GM12878 (cell line): ENCODE data around the gene SRPK2. TPM values are rescaled to one million over a fixed set of nuclear protein-coding genes. Genes with fewer than 3 reads are reported as not detected.

Experiments used
- ATAC-seq: fragments of 200-7000 bp; cut with Tn5 transposase; 3 replicates; pipeline ENCODE4 v1.9.1; 2020; ENCODE audit warnings: mild to moderate bottlenecking, moderate library complexity
- BruUV-seq: library from RNA; stranded (reverse); fragments of 400-500 nt; replicated peaks from 2 replicates; lab custom pipeline; 2021; lab: Mats Ljungman, UMichigan
- CTCF ChIA-PET: fragments of 300-600 bp; sonication (Branson Sonifier 250); formaldehyde crosslinking; extraction: SDS; loops from one replicate; lab custom pipeline; 2021; ENCODE audit warnings: inconsistent platforms; lab: Yijun Ruan, JAX
- POLR2A ChIA-PET: fragments of 350-600 bp; formaldehyde crosslinking; extraction: SDS; loops from one replicate; lab custom pipeline; 2021; ENCODE audit warnings: inconsistent platforms; lab: Charles Lee
- RAD21 ChIA-PET: fragments of 300-600 bp; sonication (Branson Sonifier 250); formaldehyde crosslinking; loops from one replicate; lab custom pipeline; 2023; ENCODE audit warnings: antibody characterized with exemption; ENCODE audit not compliant: unreplicated experiment; lab: Charles Lee
- SMC1A ChIA-PET: fragments of 300-600 bp; sonication (Branson Sonifier 250); formaldehyde crosslinking; loops from one replicate; lab custom pipeline; 2023; ENCODE audit not compliant: unreplicated experiment, uncharacterized antibody; lab: Charles Lee
- DNase-seq: peaks from one replicate; pipeline ENCODE4 v3.0.0-alpha.2; 2011; ENCODE audit warnings: low read depth, low spot score
- FAIRE-seq: peaks from 3 replicates; lab custom pipeline; 2011; peaks lifted over from hg19 to GRCh38; lab: Jason Lieb, UNC
- H2AFZ ChIP-seq: 2 replicates; pipeline ENCODE4 v1.6.0; 2011; ENCODE audit warnings: low read depth, low read length, control low read depth; ENCODE audit not compliant: control insufficient read depth
- H3K27ac ChIP-seq: 2 replicates; pipeline ENCODE4 v1.5.1; 2011; ENCODE audit warnings: control low read depth; ENCODE audit not compliant: control insufficient read depth, insufficient read depth
- H3K27me3 ChIP-seq, 2 experiments: replicated peaks in 1 of 2; 2 replicates each; pipeline versions ENCODE4 v1.6.0 to v1.6.1; 2011; ENCODE audit warnings: low read length in 1 of 2; ENCODE audit not compliant: control insufficient read depth in 2 of 2, insufficient read depth in 2 of 2
- H3K36me3 ChIP-seq, 2 experiments: 2 replicates each; pipeline ENCODE4 v1.5.1; 2011; ENCODE audit warnings: low read length in 1 of 2; ENCODE audit not compliant: control insufficient read depth in 2 of 2, insufficient read depth in 2 of 2
- H3K4me1 ChIP-seq: 2 replicates; pipeline ENCODE4 v1.6.1; 2011; ENCODE audit warnings: mild to moderate bottlenecking, low read length, moderate library complexity, mixed read lengths; ENCODE audit not compliant: control insufficient read depth, insufficient read depth
- H3K4me2 ChIP-seq: 2 replicates; pipeline ENCODE4 v1.6.0; 2011; ENCODE audit warnings: control low read depth; ENCODE audit not compliant: control insufficient read depth, insufficient read depth
- H3K4me3 ChIP-seq: fragments of 200-600 bp; sonication (generic); 2 replicates; pipeline ENCODE4 v1.5.1; 2016
- H3K79me2 ChIP-seq: 2 replicates; pipeline ENCODE4 v1.6.0; 2011; ENCODE audit warnings: low read length; ENCODE audit not compliant: control insufficient read depth, insufficient read depth
- H3K9ac ChIP-seq: 2 replicates; pipeline ENCODE4 v1.8.0; 2011; ENCODE audit warnings: low read length, control low read depth, mixed read lengths; ENCODE audit not compliant: control insufficient read depth, insufficient read depth
- H3K9me3 ChIP-seq: replicated peaks from 3 replicates; pipeline ENCODE4 v1.5.1; 2011; ENCODE audit warnings: mild to moderate bottlenecking, low read length; ENCODE audit not compliant: control insufficient read depth, insufficient read depth
- H4K20me1 ChIP-seq: 2 replicates; pipeline ENCODE4 v1.6.0; 2011; ENCODE audit not compliant: control insufficient read depth, insufficient read depth
- CBX3 ChIP-seq: fragments of 200-600 bp; sonication (generic); IDR thresholded peaks from 2 replicates; pipeline ENCODE4 v1.6.1; 2016; ENCODE audit warnings: low read depth, borderline replicate concordance
- HCFC1 ChIP-seq: fragments of 150-350 bp; IDR thresholded peaks from 2 replicates; pipeline ENCODE4 v1.6.1; 2014; ENCODE audit warnings: low read length
- HDAC2 ChIP-seq: fragments of 200-600 bp; sonication (generic); IDR thresholded peaks from 2 replicates; pipeline ENCODE4 v1.6.1; 2017
- JUNB ChIP-seq: IDR thresholded peaks from 2 replicates; pipeline ENCODE4 v1.6.1; 2016; ENCODE audit warnings: antibody characterized with exemption, mild to moderate bottlenecking
- POU2F2 ChIP-seq: IDR thresholded peaks from 3 replicates; pipeline ENCODE4 v1.6.1; 2011; ENCODE audit warnings: low read depth, mild to moderate bottlenecking, low read length, borderline replicate concordance
- RAD21 ChIP-seq: IDR thresholded peaks from 2 replicates; pipeline ENCODE4 v1.6.1; 2011; ENCODE audit warnings: mild to moderate bottlenecking, low read depth, low read length, moderate library complexity; ENCODE audit not compliant: insufficient read depth
- RELA ChIP-seq: fragments of 450-650 bp; IDR thresholded peaks from 2 replicates; pipeline ENCODE4 v1.8.0; 2014; ENCODE audit warnings: borderline replicate concordance; ENCODE audit not compliant: partially characterized antibody
- WGBS: methylation state at CpG from one replicate; pipeline ENCODE4 v1.1.6; 2016; ENCODE audit warnings: low lambda C conversion rate; ENCODE audit not compliant: insufficient replicate concordance, insufficient coverage; ENCODE audit errors: missing lambda C conversion rate; 5-methylcytosine and 5-hydroxymethylcytosine counted together
- in situ Hi-C: fragments of 300-500 bp; cut with MboI; formaldehyde crosslinking; loops from 9 replicates; pipeline ENCODE4 v1.14.3; 2018; ENCODE audit warnings: mixed read lengths
- intact Hi-C: fragments of 100-400 bp; cut with micrococcal nuclease; formaldehyde crosslinking; loops from one replicate; pipeline ENCODE4 v1.14.2; 2022; ENCODE audit not compliant: unreplicated experiment
- polyA plus RNA-seq, 11 experiments: library from polyadenylated mRNA; depleted of rRNA in 4 of 11; unstranded in 6 of 11; stranded (reverse) in 5 of 11; fragments of >200 nt; fragmentation: Nextera tagmentation in 4 of 11; fragmentation: Illumina TruSeq in 1 of 11; extraction: Ambion mirVana in 4 of 11; extraction: Trizol in 1 of 11; gene quantifications; 1 replicate in 1 of 11; 2 replicates in 10 of 11; pipeline versions ENCODE4 v1.2.1 to v1.2.3, GENCODE V29; 2011 to 2016; ENCODE audit warnings: inconsistent platforms in 2 of 11, missing spikeins in 2 of 11, low read depth in 1 of 11
- total RNA-seq, 4 experiments: library from RNA; depleted of rRNA in 3 of 4; stranded (reverse); fragments of >200 nt in 3 of 4; fragmentation: Illumina TruSeq in 1 of 4; extraction: Trizol in 1 of 4; gene quantifications; 2 replicates each; pipeline versions ENCODE4 v1.2.1 to v1.2.3, GENCODE V29; 2013 to 2021
- TF ChIP-seq, protein P1 (sequence below): fragments of 450-650 bp; IDR thresholded peaks from 2 replicates; pipeline ENCODE4 v1.6.1; 2017; ENCODE audit warnings: mild to moderate bottlenecking, moderate library complexity
- TF ChIP-seq, protein P2 (sequence below): IDR thresholded peaks from 2 replicates; pipeline ENCODE4 v1.6.1; 2012; ENCODE audit warnings: improper control_type of control experiment, low read depth, low read length; ENCODE audit not compliant: insufficient replicate concordance
- TF ChIP-seq, protein P3 (sequence below): IDR thresholded peaks from 2 replicates; pipeline ENCODE4 v1.6.1; 2012; ENCODE audit warnings: low read depth, low read length, improper control_type of control experiment

Gene SRPK2
- total and polyA plus RNA-seq, 10 of the 15 experiments (the other 5 are each of a cell fraction or from before 2014, with no cell fraction given) = 13.2 to 32.8 (median 24.5) TPM

DNA sequence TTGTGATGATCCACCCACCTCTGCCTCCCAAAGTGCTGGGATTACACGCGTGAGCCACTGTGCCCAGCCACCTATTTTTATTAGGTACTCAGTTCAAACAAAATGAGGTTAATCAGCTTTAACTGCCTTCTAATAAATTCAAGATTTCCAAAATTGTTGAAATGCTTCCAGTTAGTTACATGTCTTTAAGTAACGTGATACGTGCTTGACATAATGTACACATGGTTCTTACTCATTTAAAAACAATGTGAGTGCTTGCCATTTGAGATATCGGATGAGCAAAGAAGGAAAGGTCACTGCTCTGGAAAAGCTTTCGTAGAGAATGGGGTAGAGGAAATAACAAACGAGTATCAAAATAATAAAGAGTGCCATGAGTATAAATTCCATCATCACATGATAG lies 291.1 kb downstream of the SRPK2 start (continued):
- TF ChIP-seq, protein P1, sequence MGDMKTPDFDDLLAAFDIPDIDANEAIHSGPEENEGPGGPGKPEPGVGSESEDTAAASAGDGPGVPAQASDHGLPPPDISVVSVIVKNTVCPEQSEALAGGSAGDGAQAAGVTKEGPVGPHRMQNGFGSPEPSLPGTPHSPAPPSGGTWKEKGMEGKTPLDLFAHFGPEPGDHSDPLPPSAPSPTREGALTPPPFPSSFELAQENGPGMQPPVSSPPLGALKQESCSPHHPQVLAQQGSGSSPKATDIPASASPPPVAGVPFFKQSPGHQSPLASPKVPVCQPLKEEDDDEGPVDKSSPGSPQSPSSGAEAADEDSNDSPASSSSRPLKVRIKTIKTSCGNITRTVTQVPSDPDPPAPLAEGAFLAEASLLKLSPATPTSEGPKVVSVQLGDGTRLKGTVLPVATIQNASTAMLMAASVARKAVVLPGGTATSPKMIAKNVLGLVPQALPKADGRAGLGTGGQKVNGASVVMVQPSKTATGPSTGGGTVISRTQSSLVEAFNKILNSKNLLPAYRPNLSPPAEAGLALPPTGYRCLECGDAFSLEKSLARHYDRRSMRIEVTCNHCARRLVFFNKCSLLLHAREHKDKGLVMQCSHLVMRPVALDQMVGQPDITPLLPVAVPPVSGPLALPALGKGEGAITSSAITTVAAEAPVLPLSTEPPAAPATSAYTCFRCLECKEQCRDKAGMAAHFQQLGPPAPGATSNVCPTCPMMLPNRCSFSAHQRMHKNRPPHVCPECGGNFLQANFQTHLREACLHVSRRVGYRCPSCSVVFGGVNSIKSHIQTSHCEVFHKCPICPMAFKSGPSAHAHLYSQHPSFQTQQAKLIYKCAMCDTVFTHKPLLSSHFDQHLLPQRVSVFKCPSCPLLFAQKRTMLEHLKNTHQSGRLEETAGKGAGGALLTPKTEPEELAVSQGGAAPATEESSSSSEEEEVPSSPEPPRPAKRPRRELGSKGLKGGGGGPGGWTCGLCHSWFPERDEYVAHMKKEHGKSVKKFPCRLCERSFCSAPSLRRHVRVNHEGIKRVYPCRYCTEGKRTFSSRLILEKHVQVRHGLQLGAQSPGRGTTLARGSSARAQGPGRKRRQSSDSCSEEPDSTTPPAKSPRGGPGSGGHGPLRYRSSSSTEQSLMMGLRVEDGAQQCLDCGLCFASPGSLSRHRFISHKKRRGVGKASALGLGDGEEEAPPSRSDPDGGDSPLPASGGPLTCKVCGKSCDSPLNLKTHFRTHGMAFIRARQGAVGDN = no peak
- TF ChIP-seq JUNB = no peak
- TF ChIP-seq CBX3 = no peak
- no peak for TF ChIP-seq HCFC1

DNA sequence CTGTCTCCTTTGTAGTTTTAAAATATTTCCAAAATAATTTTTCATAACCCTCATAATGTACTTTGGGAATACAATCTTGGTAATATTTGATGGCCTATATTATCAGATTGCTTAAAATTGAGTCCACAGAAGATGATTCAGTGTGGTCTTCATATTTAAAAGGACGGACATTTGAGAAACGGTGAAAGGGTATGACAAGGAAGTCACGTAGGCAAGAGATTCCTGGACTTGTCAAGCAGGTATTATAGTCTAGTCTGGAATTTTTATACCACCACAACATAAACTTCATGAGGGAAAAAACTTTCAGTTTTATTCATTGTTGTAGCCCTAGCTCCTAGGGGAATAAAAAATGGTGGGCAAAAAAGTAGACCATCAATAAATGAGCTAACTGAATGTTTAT lies 292.4 kb downstream of the SRPK2 start:
- POLR2A ChIA-PET = no interaction called here
- H3K4me3 ChIP-seq = no peak overlapping the region
- H3K9me3 ChIP-seq = no peaks in the 10 kb centered on the region
- H3K4me1 ChIP-seq = peaks cover 18% of the 10 kb centered on the region; the same call in 1 of the 2 replicates
- no peak overlapping the region for H2AFZ ChIP-seq
- no peak overlapping the region for H3K9ac ChIP-seq
- H3K27ac ChIP-seq = no peak overlapping the region
- intact Hi-C loops = no loop called here
- RAD21 ChIA-PET = no interaction called here
- H3K27me3 ChIP-seq = no peaks in the 10 kb centered on the region
- no TSS peak for BruUV-seq
- CTCF ChIA-PET = interaction anchor here (1.3 to 1.5 kb wide), 2 partner anchors 48 to 115 kb away, joined by 4 to 6 read pairs; no protein-coding TSS in a partner anchor
- ATAC-seq (no peak), FAIRE-seq (no peak), DNase-seq (no peak)
- 98% methylated on average over 3 of the region's 3 CpGs for WGBS
- no peaks in the 10 kb centered on the region; the same call in none of the 2 replicates for H3K79me2 ChIP-seq
- in situ Hi-C loops = loop anchor here (25.0 kb wide), 1 partner anchor 1759 kb away; the partner anchor contains the start of genes DNAJC2 and PSMC2
- H3K36me3 ChIP-seq = peaks cover 1 to 28% of the 10 kb centered on the region in 2 experiments
- no peak overlapping the region for H3K4me2 ChIP-seq
- H4K20me1 ChIP-seq = no peaks in the 10 kb centered on the region
- SMC1A ChIA-PET = interaction anchor here (0.5 to 1.5 kb wide), 3 partner anchors 24 to 1006 kb away, joined by 3 read pairs; no protein-coding TSS in a partner anchor
- TF ChIP-seq HCFC1 = no peak
- TF ChIP-seq, protein P2, sequence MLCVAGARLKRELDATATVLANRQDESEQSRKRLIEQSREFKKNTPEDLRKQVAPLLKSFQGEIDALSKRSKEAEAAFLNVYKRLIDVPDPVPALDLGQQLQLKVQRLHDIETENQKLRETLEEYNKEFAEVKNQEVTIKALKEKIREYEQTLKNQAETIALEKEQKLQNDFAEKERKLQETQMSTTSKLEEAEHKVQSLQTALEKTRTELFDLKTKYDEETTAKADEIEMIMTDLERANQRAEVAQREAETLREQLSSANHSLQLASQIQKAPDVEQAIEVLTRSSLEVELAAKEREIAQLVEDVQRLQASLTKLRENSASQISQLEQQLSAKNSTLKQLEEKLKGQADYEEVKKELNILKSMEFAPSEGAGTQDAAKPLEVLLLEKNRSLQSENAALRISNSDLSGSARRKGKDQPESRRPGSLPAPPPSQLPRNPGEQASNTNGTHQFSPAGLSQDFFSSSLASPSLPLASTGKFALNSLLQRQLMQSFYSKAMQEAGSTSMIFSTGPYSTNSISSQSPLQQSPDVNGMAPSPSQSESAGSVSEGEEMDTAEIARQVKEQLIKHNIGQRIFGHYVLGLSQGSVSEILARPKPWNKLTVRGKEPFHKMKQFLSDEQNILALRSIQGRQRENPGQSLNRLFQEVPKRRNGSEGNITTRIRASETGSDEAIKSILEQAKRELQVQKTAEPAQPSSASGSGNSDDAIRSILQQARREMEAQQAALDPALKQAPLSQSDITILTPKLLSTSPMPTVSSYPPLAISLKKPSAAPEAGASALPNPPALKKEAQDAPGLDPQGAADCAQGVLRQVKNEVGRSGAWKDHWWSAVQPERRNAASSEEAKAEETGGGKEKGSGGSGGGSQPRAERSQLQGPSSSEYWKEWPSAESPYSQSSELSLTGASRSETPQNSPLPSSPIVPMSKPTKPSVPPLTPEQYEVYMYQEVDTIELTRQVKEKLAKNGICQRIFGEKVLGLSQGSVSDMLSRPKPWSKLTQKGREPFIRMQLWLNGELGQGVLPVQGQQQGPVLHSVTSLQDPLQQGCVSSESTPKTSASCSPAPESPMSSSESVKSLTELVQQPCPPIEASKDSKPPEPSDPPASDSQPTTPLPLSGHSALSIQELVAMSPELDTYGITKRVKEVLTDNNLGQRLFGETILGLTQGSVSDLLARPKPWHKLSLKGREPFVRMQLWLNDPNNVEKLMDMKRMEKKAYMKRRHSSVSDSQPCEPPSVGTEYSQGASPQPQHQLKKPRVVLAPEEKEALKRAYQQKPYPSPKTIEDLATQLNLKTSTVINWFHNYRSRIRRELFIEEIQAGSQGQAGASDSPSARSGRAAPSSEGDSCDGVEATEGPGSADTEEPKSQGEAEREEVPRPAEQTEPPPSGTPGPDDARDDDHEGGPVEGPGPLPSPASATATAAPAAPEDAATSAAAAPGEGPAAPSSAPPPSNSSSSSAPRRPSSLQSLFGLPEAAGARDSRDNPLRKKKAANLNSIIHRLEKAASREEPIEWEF = no peak
- TF ChIP-seq HDAC2 = no peak
- TF ChIP-seq, protein P3, sequence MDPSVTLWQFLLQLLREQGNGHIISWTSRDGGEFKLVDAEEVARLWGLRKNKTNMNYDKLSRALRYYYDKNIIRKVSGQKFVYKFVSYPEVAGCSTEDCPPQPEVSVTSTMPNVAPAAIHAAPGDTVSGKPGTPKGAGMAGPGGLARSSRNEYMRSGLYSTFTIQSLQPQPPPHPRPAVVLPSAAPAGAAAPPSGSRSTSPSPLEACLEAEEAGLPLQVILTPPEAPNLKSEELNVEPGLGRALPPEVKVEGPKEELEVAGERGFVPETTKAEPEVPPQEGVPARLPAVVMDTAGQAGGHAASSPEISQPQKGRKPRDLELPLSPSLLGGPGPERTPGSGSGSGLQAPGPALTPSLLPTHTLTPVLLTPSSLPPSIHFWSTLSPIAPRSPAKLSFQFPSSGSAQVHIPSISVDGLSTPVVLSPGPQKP = no peak
- TF ChIP-seq RAD21 = no peak
- TF ChIP-seq RELA = no peak
- TF ChIP-seq POU2F2 = no peak
